Erythroblast (primary cell): ENCODE results near the gene H2AZ1.

Experiments
- DNase-seq, 2 experiments: peaks; one replicate each; lab custom pipeline; 2025; lab: John Stamatoyannopoulos, UW
- GATA1 ChIP-seq: IDR thresholded peaks from 2 replicates; pipeline ENCODE4 v1.6.1; 2011; ENCODE audit warnings: low read depth, mild to moderate bottlenecking, control low read depth, low read length, moderate library complexity
- POLR2A ChIP-seq: IDR thresholded peaks from 2 replicates; pipeline ENCODE4 v1.6.1; 2011; ENCODE audit warnings: mild to moderate bottlenecking, low read length

Gene H2AZ1

GRCh38 chr4:99949999-99950912 is at the start of gene H2AZ1:
Gene H2AZ1 (minus strand): TSS chr4:99950275. CDS start chr4:99950170, 105 bp downstream.
- TF ChIP-seq POLR2A (peak; percentile 98), GATA1 (no peak)
- peak; percentile 98 for DNase-seq

GRCh38 chr4:99998062-99998867 is 48.2 kb upstream of the H2AZ1 start:
- TF ChIP-seq GATA1 = no peak
- no peak for DNase-seq

- DNase-seq = no peak
- no peak for TF ChIP-seq POLR2A
- TF ChIP-seq GATA1 = no peak
Measured at GRCh38 chr4:99991741-99992140, 41.7 kb upstream of the H2AZ1 start.

GRCh38 chr4:99987681-99988080 is 37.6 kb upstream of the H2AZ1 start:
- TF ChIP-seq POLR2A (no peak), GATA1 (no peak)

GRCh38 chr4:99986792-99987191 is 36.7 kb upstream of the H2AZ1 start:
- TF ChIP-seq GATA1 = no peak
- TF ChIP-seq POLR2A = no peak
- DNase-seq = no peak

More at GRCh38 chr4:99987681-99988080, 37.6 kb upstream of the H2AZ1 start:
- DNase-seq = no peak

GRCh38 chr4:99983289-99983943 is 33.3 kb upstream of the H2AZ1 start:
- DNase-seq = no peak
- TF ChIP-seq POLR2A = no peak
- TF ChIP-seq GATA1 = no peak

- DNase-seq = no peak
- TF ChIP-seq POLR2A = no peak
- TF ChIP-seq GATA1 = no peak
Measured at GRCh38 chr4:99979872-99980271, 29.8 kb upstream of the H2AZ1 start.

- DNase-seq = no peak
- no peak for TF ChIP-seq POLR2A
- no peak for TF ChIP-seq GATA1
Measured at GRCh38 chr4:99971453-99972111, 21.5 kb upstream of the H2AZ1 start.

GRCh38 chr4:99968330-99968729 is 18.3 kb upstream of the H2AZ1 start:
- DNase-seq = no peak
- TF ChIP-seq GATA1 = no peak
- no peak for TF ChIP-seq POLR2A

GRCh38 chr4:99966692-99967091 is 16.6 kb upstream of the H2AZ1 start:
- DNase-seq = no peak
- TF ChIP-seq POLR2A (no peak), GATA1 (no peak)

- DNase-seq = no peak
- TF ChIP-seq GATA1 (no peak), POLR2A (no peak)
Measured at GRCh38 chr4:99965674-99966350, 15.7 kb upstream of the H2AZ1 start.

- no peak for DNase-seq
- no peak for TF ChIP-seq GATA1
- no peak for TF ChIP-seq POLR2A
Measured at GRCh38 chr4:99965173-99965572, 15.1 kb upstream of the H2AZ1 start.

GRCh38 chr4:99961711-99962110 is 11.6 kb upstream of the H2AZ1 start:
- TF ChIP-seq POLR2A (no peak), GATA1 (no peak)
- DNase-seq = no peak
